ENCODE measurements around the gene ETFDH.

ETFDH gene

DNA sequence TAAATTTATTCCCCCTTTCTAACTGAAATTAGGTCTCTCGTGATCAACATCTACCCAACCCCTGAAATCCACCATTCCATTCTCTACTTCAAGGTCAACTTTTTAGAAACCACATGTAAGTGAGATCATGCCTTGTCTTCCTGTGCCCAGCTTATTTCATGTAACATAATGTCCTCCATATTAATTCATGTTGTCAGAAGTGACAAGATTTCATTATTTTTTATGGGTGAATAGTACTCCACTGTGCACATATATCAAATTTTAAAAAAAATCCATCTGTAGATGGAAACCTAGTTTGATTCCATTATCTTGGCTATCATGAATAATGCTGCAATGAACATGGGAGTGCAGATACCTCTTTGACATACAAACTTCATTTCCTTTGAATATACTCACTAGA is 49.6 kb downstream of the ETFDH start:
- H3K36me3 ChIP-seq (ENCODE audit: insufficient read depth, low read length): peaks cover 31% of the 10 kb centered on the region; the same call in 1 of the 2 replicates
- no peaks in the 10 kb centered on the region for H3K27me3 ChIP-seq (ENCODE audit: insufficient read depth, low read length, poor library complexity, severe bottlenecking)
- no peak overlapping the region for H3K9ac ChIP-seq (ENCODE audit: low read depth, low read length, poor library complexity, severe bottlenecking)
- H3K4me2 ChIP-seq (ENCODE audit: low read depth, low read length, poor library complexity, severe bottlenecking): peak overlapping the region; percentile 73
- TF ChIP-seq, protein P1, sequence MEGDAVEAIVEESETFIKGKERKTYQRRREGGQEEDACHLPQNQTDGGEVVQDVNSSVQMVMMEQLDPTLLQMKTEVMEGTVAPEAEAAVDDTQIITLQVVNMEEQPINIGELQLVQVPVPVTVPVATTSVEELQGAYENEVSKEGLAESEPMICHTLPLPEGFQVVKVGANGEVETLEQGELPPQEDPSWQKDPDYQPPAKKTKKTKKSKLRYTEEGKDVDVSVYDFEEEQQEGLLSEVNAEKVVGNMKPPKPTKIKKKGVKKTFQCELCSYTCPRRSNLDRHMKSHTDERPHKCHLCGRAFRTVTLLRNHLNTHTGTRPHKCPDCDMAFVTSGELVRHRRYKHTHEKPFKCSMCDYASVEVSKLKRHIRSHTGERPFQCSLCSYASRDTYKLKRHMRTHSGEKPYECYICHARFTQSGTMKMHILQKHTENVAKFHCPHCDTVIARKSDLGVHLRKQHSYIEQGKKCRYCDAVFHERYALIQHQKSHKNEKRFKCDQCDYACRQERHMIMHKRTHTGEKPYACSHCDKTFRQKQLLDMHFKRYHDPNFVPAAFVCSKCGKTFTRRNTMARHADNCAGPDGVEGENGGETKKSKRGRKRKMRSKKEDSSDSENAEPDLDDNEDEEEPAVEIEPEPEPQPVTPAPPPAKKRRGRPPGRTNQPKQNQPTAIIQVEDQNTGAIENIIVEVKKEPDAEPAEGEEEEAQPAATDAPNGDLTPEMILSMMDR (conservative IDR thresholded peaks at IDR 0.05; ENCODE audit: low read length): no peak
- no peak for TF ChIP-seq EZH2phosphoT487 (IDR thresholded peaks at IDR 0.05; ENCODE audit: borderline replicate concordance)
- H3K9me2 ChIP-seq (replicated peaks; ENCODE audit: low read depth, low read length): no peaks in the 10 kb centered on the region
- peak overlapping the region; percentile 99 for H3K4me3 ChIP-seq (ENCODE audit: low read length, poor library complexity, severe bottlenecking)
- no peak overlapping the region for H2AFZ ChIP-seq (ENCODE audit: low read length)
- H3F3A ChIP-seq (ENCODE audit: low read depth): no peaks in the 10 kb centered on the region
- peaks cover 33% of the 10 kb centered on the region for H3K4me1 ChIP-seq (ENCODE audit: insufficient read depth, low read length, poor library complexity, severe bottlenecking)
- H3K79me2 ChIP-seq (ENCODE audit: insufficient read depth, low read length): peaks cover 56% of the 10 kb centered on the region
- no peaks in the 10 kb centered on the region for H3K9me3 ChIP-seq (ENCODE audit: insufficient read depth, low read depth, low read length)
- H4K20me1 ChIP-seq (ENCODE audit: insufficient read depth, low read length, poor library complexity, severe bottlenecking): peaks cover 23% of the 10 kb centered on the region

DNA sequence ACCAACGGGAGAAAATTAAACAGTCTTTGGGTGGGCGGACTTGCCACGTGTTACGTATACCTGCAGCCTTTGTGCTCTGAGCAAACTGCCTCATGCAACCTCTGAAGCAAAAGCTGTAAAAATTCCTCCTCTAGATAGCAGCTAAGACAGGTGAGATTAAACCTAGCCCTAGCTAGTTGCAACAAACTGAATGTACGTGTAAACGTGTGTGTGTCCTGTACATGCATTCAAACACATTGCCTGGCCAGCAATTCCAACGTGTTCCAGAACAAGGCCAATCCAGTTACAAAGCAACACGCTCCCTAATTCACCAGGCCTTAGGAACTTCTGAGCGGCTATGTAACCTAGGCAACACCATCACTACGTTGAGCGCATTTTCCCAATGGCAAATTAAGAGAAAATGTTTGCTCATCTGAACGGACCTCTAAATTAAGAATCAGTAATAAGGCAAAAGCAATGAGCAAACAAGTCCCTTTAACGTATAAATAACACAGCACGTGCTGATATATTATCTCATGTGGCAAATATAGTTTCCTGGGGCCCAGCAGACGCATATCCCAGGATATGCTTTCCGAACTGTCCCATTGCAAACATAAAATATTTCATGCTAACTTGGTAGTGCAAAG is 50.3 kb downstream of the ETFDH start:
- Histone ChIP-seq H4K20me1 (ENCODE audit: insufficient read depth, low read length, poor library complexity, severe bottlenecking) (peaks cover 22% of the 10 kb centered on the region), H3K4me3 (ENCODE audit: low read length, poor library complexity, severe bottlenecking) (peak overlapping the region; percentile 99), H3K9me3 (ENCODE audit: insufficient read depth, low read depth, low read length) (no peaks in the 10 kb centered on the region), H3K4me2 (ENCODE audit: low read depth, low read length, poor library complexity, severe bottlenecking) (peak overlapping the region; percentile 73), H3K36me3 (ENCODE audit: insufficient read depth, low read length) (peaks cover 26% of the 10 kb centered on the region; the same call in 1 of the 2 replicates), H2AFZ (ENCODE audit: low read length) (peak overlapping the region; percentile 88), H3K79me2 (ENCODE audit: insufficient read depth, low read length) (peaks cover 55% of the 10 kb centered on the region), H3F3A (ENCODE audit: low read depth) (no peaks in the 10 kb centered on the region), H3K9me2 (replicated peaks; ENCODE audit: low read depth, low read length) (no peaks in the 10 kb centered on the region), H3K4me1 (ENCODE audit: insufficient read depth, low read length, poor library complexity, severe bottlenecking) (peaks cover 32% of the 10 kb centered on the region), H3K9ac (ENCODE audit: low read depth, low read length, poor library complexity, severe bottlenecking) (peak overlapping the region; percentile 96), H3K27me3 (ENCODE audit: insufficient read depth, low read length, poor library complexity, severe bottlenecking) (no peaks in the 10 kb centered on the region)
- TF ChIP-seq, protein P1 (conservative IDR thresholded peaks at IDR 0.05; ENCODE audit: low read length): no peak
- TF ChIP-seq EZH2phosphoT487 (IDR thresholded peaks at IDR 0.05; ENCODE audit: borderline replicate concordance): no peak

DNA sequence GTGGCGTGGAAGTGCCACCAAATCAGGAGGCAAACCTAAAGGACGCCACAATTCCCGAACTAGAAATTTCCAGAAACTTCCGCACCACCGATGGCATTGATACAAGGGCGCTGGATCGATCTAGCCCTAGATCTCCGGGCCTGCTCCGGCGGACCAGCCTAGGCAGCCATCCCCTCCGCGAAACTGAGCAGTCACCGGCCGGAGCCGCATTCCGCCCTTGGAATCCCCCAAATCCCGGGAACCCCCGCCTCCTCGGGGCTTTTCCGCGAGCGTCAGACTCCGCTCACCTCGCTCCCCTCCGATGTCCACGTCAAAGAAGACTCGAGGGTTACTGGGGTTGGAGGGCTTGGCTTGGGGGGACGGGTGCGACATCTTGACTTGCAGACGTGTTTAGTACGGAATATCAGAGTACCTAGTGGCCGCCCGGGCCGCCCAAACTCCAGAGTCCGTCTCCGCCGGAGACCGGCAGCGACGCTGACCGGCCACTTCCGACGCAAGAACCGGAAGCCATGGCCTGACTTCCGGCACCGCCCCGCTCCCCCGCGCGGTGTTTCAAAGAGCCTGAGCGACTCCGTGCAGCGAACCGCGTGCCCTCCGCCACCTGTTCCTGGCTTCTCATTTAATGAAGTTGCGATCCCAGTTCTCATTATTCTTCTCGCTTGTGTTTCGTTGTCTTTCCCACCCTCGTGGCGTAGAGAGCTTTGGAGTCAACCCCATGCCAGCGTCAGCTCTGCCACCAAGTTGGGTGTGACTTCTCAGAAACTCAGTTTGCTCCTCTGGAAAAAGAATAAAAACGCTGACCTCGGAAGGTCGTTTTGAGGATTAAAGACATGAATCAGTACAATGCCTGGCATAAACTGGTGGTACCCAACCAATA is 51.1 kb downstream of the ETFDH start, which contains the start of gene PPID:
Gene PPID, minus strand, starts transcription at position 480 of the 877 bp plus-strand sequence. Its CDS starts 108 bp downstream, at position 372.
- Histone ChIP-seq H3K9ac (ENCODE audit: low read depth, low read length, poor library complexity, severe bottlenecking) (peak within 1 kb of the TSS; percentile 96), H3K79me2 (ENCODE audit: insufficient read depth, low read length) (peaks cover 48% of the 10 kb centered on the region), H3K9me3 (ENCODE audit: insufficient read depth, low read depth, low read length) (no peaks in the 10 kb centered on the region), H3K4me3 (ENCODE audit: low read length, poor library complexity, severe bottlenecking) (peak within 1 kb of the TSS; percentile 99), H3K9me2 (replicated peaks; ENCODE audit: low read depth, low read length) (no peaks in the 10 kb centered on the region), H3K4me1 (ENCODE audit: insufficient read depth, low read length, poor library complexity, severe bottlenecking) (peaks cover 27% of the 10 kb centered on the region), H3K36me3 (ENCODE audit: insufficient read depth, low read length) (peaks cover 18% of the 10 kb centered on the region; the same call in 1 of the 2 replicates), H2AFZ (ENCODE audit: low read length) (peak within 1 kb of the TSS; percentile 88), H3K4me2 (ENCODE audit: low read depth, low read length, poor library complexity, severe bottlenecking) (peak within 1 kb of the TSS; percentile 73), H4K20me1 (ENCODE audit: insufficient read depth, low read length, poor library complexity, severe bottlenecking) (peaks cover 18% of the 10 kb centered on the region), H3F3A (ENCODE audit: low read depth) (no peaks in the 10 kb centered on the region), H3K27me3 (ENCODE audit: insufficient read depth, low read length, poor library complexity, severe bottlenecking) (no peaks in the 10 kb centered on the region)
- no peak for TF ChIP-seq EZH2phosphoT487 (IDR thresholded peaks at IDR 0.05; ENCODE audit: borderline replicate concordance)
- TF ChIP-seq, protein P1 (conservative IDR thresholded peaks at IDR 0.05; ENCODE audit: low read length): no peak

Measured in Loucy (cell line).